Lower leg skin (tissue), 3 donors: ENCODE results near the gene HEBP1.

Experiments used
- POLR2A ChIP-seq, 2 donors: fragments of 450-650 bp; IDR thresholded peaks; one replicate each; pipeline ENCODE4 v1.6.1; 2016 to 2017; ENCODE audit warnings: antibody characterized with exemption in 2 of 2, mild to moderate bottlenecking in 1 of 2, moderate library complexity in 1 of 2
- TF ChIP-seq, protein P1 (sequence below), 3 donors: fragments of 450-650 bp; IDR thresholded peaks; one replicate each; pipeline ENCODE4 v1.5.1; 2016; ENCODE audit warnings: antibody characterized with exemption in 3 of 3, mild to moderate bottlenecking in 3 of 3, moderate library complexity in 2 of 3

DNA sequence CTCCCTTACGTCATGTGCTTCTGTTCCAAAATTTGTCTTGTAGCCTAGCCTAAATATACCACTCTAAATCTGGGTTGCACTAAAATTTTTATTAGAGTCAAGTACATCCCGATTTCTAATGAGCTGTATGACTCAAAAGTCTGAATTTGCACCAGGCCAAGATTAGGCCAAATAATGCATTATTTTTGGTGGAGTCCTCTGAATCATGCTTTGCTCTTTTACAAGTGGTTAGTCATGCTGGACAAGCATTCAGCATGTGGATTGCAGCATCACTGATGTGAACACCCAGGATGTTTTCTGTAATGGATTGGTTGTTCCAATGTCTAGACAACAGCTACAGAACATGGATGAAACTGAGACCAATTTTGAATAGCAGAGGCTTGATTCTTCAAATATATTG lies 23.7 kb downstream of the HEBP1 start:
- TF ChIP-seq, protein P1, sequence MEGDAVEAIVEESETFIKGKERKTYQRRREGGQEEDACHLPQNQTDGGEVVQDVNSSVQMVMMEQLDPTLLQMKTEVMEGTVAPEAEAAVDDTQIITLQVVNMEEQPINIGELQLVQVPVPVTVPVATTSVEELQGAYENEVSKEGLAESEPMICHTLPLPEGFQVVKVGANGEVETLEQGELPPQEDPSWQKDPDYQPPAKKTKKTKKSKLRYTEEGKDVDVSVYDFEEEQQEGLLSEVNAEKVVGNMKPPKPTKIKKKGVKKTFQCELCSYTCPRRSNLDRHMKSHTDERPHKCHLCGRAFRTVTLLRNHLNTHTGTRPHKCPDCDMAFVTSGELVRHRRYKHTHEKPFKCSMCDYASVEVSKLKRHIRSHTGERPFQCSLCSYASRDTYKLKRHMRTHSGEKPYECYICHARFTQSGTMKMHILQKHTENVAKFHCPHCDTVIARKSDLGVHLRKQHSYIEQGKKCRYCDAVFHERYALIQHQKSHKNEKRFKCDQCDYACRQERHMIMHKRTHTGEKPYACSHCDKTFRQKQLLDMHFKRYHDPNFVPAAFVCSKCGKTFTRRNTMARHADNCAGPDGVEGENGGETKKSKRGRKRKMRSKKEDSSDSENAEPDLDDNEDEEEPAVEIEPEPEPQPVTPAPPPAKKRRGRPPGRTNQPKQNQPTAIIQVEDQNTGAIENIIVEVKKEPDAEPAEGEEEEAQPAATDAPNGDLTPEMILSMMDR (IDR thresholded peaks at IDR 0.05), result no peak
- TF ChIP-seq POLR2A (IDR thresholded peaks at IDR 0.05), result no peak
